Lower lobe of right lung (tissue), 2 donors: ENCODE measurements around the gene HELZ2. TPM values are rescaled to one million over a fixed set of nuclear protein-coding genes. Genes with fewer than 3 reads are reported as not detected.

Experiments used
- ATAC-seq, 2 donors: fragments of 200-7000 bp; cut with Tn5 transposase; one replicate each; pipeline ENCODE4 v1.9.1; 2020 to 2022; ENCODE audit warnings: mild to moderate bottlenecking in 2 of 2, moderate library complexity in 2 of 2
- DNase-seq: peaks from one replicate; pipeline ENCODE4 v3.0.0-alpha.2; 2020
- H3K27ac ChIP-seq: fragments of 200-600 bp; one replicate; pipeline ENCODE4 v1.8.0; 2022
- H3K27me3 ChIP-seq: fragments of 200-600 bp; one replicate; pipeline ENCODE4 v1.8.0; 2022; ENCODE audit warnings: low read depth
- H3K36me3 ChIP-seq: fragments of 200-600 bp; one replicate; pipeline ENCODE4 v1.8.0; 2022; ENCODE audit warnings: mild to moderate bottlenecking
- H3K4me1 ChIP-seq: fragments of 200-600 bp; one replicate; pipeline ENCODE4 v1.8.0; 2022
- H3K4me3 ChIP-seq: fragments of 200-600 bp; one replicate; pipeline ENCODE4 v1.8.0; 2022; ENCODE audit warnings: mild to moderate bottlenecking
- H3K9me3 ChIP-seq: fragments of 200-600 bp; one replicate; pipeline ENCODE4 v1.8.0; 2022
- intact Hi-C: fragments of 100-400 bp; cut with DNase I; formaldehyde crosslinking; loops from one replicate; pipeline ENCODE4 v1.11.0; 2022
- total RNA-seq: library from RNA; stranded (reverse); fragmentation: NEBNext Ultra II Directional; extraction: Animal tissue kit (Norgen Biotek cat#: 25700); gene quantifications from one replicate; pipeline ENCODE4 v1.2.1, GENCODE V29; 2021
- TF ChIP-seq, protein P1 (sequence below): fragments of 200-600 bp; IDR thresholded peaks from one replicate; pipeline ENCODE4 v1.8.0; 2022; ENCODE audit warnings: antibody characterized with exemption, mild to moderate bottlenecking
- donor health status: DM: no; HTN: yes; CAD: no; lungs with severe emphysema.

The HELZ2 gene
- total RNA-seq, 1 donor from 2014 or later: 59.6 TPM

- TF ChIP-seq, protein P1, sequence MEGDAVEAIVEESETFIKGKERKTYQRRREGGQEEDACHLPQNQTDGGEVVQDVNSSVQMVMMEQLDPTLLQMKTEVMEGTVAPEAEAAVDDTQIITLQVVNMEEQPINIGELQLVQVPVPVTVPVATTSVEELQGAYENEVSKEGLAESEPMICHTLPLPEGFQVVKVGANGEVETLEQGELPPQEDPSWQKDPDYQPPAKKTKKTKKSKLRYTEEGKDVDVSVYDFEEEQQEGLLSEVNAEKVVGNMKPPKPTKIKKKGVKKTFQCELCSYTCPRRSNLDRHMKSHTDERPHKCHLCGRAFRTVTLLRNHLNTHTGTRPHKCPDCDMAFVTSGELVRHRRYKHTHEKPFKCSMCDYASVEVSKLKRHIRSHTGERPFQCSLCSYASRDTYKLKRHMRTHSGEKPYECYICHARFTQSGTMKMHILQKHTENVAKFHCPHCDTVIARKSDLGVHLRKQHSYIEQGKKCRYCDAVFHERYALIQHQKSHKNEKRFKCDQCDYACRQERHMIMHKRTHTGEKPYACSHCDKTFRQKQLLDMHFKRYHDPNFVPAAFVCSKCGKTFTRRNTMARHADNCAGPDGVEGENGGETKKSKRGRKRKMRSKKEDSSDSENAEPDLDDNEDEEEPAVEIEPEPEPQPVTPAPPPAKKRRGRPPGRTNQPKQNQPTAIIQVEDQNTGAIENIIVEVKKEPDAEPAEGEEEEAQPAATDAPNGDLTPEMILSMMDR: no peak
- no peaks in the 10 kb centered on the region for H3K9me3 ChIP-seq
- peaks cover 6% of the 10 kb centered on the region for H3K27me3 ChIP-seq
- intact Hi-C loops: no loop called here
- H3K4me3 ChIP-seq: no peak overlapping the region
- peak overlapping the region; percentile 6 for H3K27ac ChIP-seq
- H3K4me1 ChIP-seq: peaks cover 45% of the 10 kb centered on the region
- DNase-seq (peak; percentile 54), ATAC-seq (no peak)
- no peaks in the 10 kb centered on the region for H3K36me3 ChIP-seq
Measured at GRCh38 chr20:63534831-63535651, 39.0 kb downstream of the HELZ2 start.

GRCh38 chr20:63534427-63534830 lies 39.6 kb downstream of the HELZ2 start:
- Histone ChIP-seq H3K36me3 (no peaks in the 10 kb centered on the region), H3K4me3 (no peak overlapping the region), H3K27ac (peak overlapping the region; percentile 6), H3K27me3 (peaks cover 6% of the 10 kb centered on the region), H3K4me1 (peaks cover 45% of the 10 kb centered on the region), H3K9me3 (no peaks in the 10 kb centered on the region)
- intact Hi-C loops: no loop called here
- DNase-seq (peak; percentile 43), ATAC-seq (no peak)
- TF ChIP-seq, protein P1: no peak

GRCh38 chr20:63533871-63534393 lies 40.1 kb downstream of the HELZ2 start:
- TF ChIP-seq, protein P1: no peak
- Histone ChIP-seq H3K27ac (no peak overlapping the region), H3K4me3 (no peak overlapping the region), H3K9me3 (no peaks in the 10 kb centered on the region), H3K4me1 (peaks cover 42% of the 10 kb centered on the region), H3K36me3 (no peaks in the 10 kb centered on the region), H3K27me3 (peaks cover 6% of the 10 kb centered on the region)
- intact Hi-C loops: no loop called here
- ATAC-seq (no peak), DNase-seq (peak; percentile 81)

GRCh38 chr20:63533388-63533787 lies 40.7 kb downstream of the HELZ2 start:
- H3K27me3 ChIP-seq: peaks cover 6% of the 10 kb centered on the region
- intact Hi-C loops: no loop called here
- TF ChIP-seq, protein P1: no peak
- H3K36me3 ChIP-seq: no peaks in the 10 kb centered on the region
- ATAC-seq: no peak
- no peaks in the 10 kb centered on the region for H3K9me3 ChIP-seq
- peaks cover 36% of the 10 kb centered on the region for H3K4me1 ChIP-seq
- H3K4me3 ChIP-seq: no peak overlapping the region
- H3K27ac ChIP-seq: no peak overlapping the region
- no peak for DNase-seq

DNA sequence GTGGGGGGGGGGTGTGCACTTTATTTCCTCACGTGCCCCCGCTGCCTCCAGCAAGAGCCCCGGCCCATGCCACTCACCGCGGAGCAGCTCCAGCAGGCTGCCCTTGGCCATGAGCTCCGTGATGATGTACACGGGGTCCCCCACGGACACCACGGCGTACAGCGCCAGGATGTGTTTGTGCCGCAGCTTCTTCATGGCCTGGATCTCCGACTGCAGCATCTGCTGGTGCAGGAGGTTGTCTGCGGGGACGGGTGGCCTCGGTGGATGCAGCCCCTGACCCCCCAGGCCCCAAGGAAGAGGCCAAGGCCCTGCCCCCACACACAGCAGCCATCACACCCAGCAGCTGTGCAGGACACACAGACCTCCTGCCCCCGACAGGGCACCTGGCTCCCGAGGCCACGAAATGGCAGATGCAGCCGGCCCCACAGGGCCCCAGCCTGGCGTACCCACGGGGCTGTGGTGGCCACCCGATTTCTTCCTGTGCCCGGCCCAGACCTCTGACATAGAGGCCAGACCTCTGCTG lies 41.5 kb downstream of the HELZ2 start:
- H3K9me3 ChIP-seq: no peaks in the 10 kb centered on the region
- H3K27ac ChIP-seq: no peak overlapping the region
- no peaks in the 10 kb centered on the region for H3K36me3 ChIP-seq
- no peak overlapping the region for H3K4me3 ChIP-seq
- ATAC-seq (no peak), DNase-seq (peak; percentile 44)
- H3K27me3 ChIP-seq: peaks cover 6% of the 10 kb centered on the region
- TF ChIP-seq, protein P1: no peak
- intact Hi-C loops: no loop called here
- peaks cover 28% of the 10 kb centered on the region for H3K4me1 ChIP-seq
